Ishikawa (cell line): Measurements from ENCODE around the gene COL21A1.

Experiments used
- CREB1 ChIP-seq: IDR thresholded peaks from 2 replicates; pipeline ENCODE4 v1.6.1; 2012; ENCODE audit warnings: low read depth
- EGR1 ChIP-seq: IDR thresholded peaks from 2 replicates; pipeline ENCODE4 v1.6.1; 2012
- NFIC ChIP-seq: IDR thresholded peaks from 2 replicates; pipeline ENCODE4 v1.6.1; 2012
- TF ChIP-seq, protein P1 (sequence below): IDR thresholded peaks from 2 replicates; pipeline ENCODE4 v1.6.1; 2012
- TF ChIP-seq, protein P2 (sequence below): IDR thresholded peaks from 2 replicates; pipeline ENCODE4 v1.6.1; 2012; ENCODE audit warnings: low read depth, mild to moderate bottlenecking

DNA sequence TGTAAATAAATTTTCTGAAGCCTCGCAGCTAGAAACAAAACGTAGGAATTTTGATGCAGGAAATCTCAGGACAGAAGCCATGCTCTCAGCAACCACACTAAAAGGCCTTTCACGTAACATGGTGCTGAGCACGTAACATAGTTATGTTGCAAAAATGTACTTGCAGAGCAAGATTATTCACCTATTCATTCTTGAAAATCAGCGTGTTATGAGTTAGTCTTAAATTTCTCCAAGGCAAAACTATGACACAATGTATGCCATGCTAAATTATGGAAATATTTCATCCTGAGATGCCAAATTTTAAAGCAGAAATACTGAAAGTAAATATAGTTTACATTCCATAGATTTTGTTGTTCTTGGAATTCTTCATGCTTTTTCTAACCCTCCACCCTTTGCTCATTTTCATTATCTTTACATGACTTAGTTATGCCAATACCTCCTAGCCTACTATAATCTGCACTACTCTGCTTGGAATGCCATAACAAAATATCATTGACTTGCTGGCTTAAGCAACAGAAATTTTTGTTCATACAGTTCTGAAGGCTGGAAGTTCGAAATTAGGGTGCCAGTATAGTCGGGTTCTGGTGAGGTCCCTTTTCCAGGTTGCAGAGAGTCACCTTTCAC, 192.2 kb downstream of the COL21A1 start:
- TF ChIP-seq, protein P1, sequence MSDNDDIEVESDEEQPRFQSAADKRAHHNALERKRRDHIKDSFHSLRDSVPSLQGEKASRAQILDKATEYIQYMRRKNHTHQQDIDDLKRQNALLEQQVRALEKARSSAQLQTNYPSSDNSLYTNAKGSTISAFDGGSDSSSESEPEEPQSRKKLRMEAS: no peak
- TF ChIP-seq, protein P2, sequence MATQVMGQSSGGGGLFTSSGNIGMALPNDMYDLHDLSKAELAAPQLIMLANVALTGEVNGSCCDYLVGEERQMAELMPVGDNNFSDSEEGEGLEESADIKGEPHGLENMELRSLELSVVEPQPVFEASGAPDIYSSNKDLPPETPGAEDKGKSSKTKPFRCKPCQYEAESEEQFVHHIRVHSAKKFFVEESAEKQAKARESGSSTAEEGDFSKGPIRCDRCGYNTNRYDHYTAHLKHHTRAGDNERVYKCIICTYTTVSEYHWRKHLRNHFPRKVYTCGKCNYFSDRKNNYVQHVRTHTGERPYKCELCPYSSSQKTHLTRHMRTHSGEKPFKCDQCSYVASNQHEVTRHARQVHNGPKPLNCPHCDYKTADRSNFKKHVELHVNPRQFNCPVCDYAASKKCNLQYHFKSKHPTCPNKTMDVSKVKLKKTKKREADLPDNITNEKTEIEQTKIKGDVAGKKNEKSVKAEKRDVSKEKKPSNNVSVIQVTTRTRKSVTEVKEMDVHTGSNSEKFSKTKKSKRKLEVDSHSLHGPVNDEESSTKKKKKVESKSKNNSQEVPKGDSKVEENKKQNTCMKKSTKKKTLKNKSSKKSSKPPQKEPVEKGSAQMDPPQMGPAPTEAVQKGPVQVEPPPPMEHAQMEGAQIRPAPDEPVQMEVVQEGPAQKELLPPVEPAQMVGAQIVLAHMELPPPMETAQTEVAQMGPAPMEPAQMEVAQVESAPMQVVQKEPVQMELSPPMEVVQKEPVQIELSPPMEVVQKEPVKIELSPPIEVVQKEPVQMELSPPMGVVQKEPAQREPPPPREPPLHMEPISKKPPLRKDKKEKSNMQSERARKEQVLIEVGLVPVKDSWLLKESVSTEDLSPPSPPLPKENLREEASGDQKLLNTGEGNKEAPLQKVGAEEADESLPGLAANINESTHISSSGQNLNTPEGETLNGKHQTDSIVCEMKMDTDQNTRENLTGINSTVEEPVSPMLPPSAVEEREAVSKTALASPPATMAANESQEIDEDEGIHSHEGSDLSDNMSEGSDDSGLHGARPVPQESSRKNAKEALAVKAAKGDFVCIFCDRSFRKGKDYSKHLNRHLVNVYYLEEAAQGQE: no peak
- TF ChIP-seq NFIC (no peak), EGR1 (no peak), CREB1 (no peak)
